Activated T-cell treated with anti-CD3 and anti-CD28 coated beads, Interleukin-2, amount 50 U/mL, for 4 hours (primary cell): ENCODE measurements around the gene ADAMTS14. TPM values are rescaled to one million over a fixed set of nuclear protein-coding genes. Genes with fewer than 3 reads are reported as not detected.

Source experiments
- ATAC-seq, 2 donors: fragments of 200-7000 bp; cut with Tn5 transposase; one replicate each; pipeline ENCODE4 v1.10.0; 2021
- DNase-seq: peaks from one replicate; pipeline ENCODE4 v3.0.0-alpha.2; 2020
- H3K27me3 Mint-ChIP-seq: one replicate; pipeline ENCODE4 v1.8.0; 2021; ENCODE audit warnings: low read depth, mixed read lengths
- H3K36me3 Mint-ChIP-seq: one replicate; pipeline ENCODE4 v1.8.0; 2022; ENCODE audit warnings: mixed read lengths; ENCODE audit not compliant: insufficient read depth
- H3K4me1 Mint-ChIP-seq: one replicate; pipeline ENCODE4 v1.8.0; 2021; ENCODE audit warnings: low read depth, mixed read lengths
- H3K4me3 Mint-ChIP-seq: one replicate; pipeline ENCODE4 v1.8.0; 2021; ENCODE audit warnings: mild to moderate bottlenecking, moderate library complexity, mixed read lengths
- H3K9me3 Mint-ChIP-seq: one replicate; pipeline ENCODE4 v1.8.0; 2021; ENCODE audit warnings: mixed read lengths
- total RNA-seq, 3 donors: library from RNA; stranded (reverse); gene quantifications; one replicate each; pipeline ENCODE4 v1.2.1, GENCODE V29; 2021

Gene ADAMTS14
- total RNA-seq, 3 donors from 2014 or later: 0.08 to 0.15 (median 0.14) TPM

- peaks cover 9% of the 10 kb centered on the region for H3K27me3 Mint-ChIP-seq
- H3K9me3 Mint-ChIP-seq: no peaks in the 10 kb centered on the region
- H3K36me3 Mint-ChIP-seq: no peaks in the 10 kb centered on the region
- DNase-seq (no peak), ATAC-seq (no peak)
- no peak overlapping the region for H3K4me3 Mint-ChIP-seq
- H3K4me1 Mint-ChIP-seq: no peaks in the 10 kb centered on the region
Measured at GRCh38 chr10:70807556-70807955, 135.2 kb downstream of the ADAMTS14 start.

GRCh38 chr10:70809011-70809611 lies 136.8 kb downstream of the ADAMTS14 start:
- Mint-ChIP-seq H3K36me3 (no peaks in the 10 kb centered on the region), H3K4me1 (peaks cover under 1% of the 10 kb centered on the region), H3K27me3 (peaks cover 5% of the 10 kb centered on the region), H3K4me3 (no peak overlapping the region), H3K9me3 (no peaks in the 10 kb centered on the region)
- ATAC-seq (no peak), DNase-seq (no peak)

GRCh38 chr10:70809726-70810125 lies 137.4 kb downstream of the ADAMTS14 start:
- ATAC-seq: no peak
- no peak for DNase-seq
- Mint-ChIP-seq H3K4me1 (peaks cover 7% of the 10 kb centered on the region), H3K36me3 (no peaks in the 10 kb centered on the region), H3K9me3 (no peaks in the 10 kb centered on the region), H3K4me3 (no peak overlapping the region), H3K27me3 (peaks cover 5% of the 10 kb centered on the region)

- H3K4me3 Mint-ChIP-seq: no peak overlapping the region
- no peaks in the 10 kb centered on the region for H3K9me3 Mint-ChIP-seq
- H3K36me3 Mint-ChIP-seq: no peaks in the 10 kb centered on the region
- H3K27me3 Mint-ChIP-seq: peaks cover 5% of the 10 kb centered on the region
- no peak for DNase-seq
- no peak for ATAC-seq
- H3K4me1 Mint-ChIP-seq: peaks cover 14% of the 10 kb centered on the region
Measured at GRCh38 chr10:70810967-70811366, 138.7 kb downstream of the ADAMTS14 start.

- ATAC-seq (no peak), DNase-seq (no peak)
- peaks cover 2% of the 10 kb centered on the region for H3K36me3 Mint-ChIP-seq
- no peaks in the 10 kb centered on the region for H3K9me3 Mint-ChIP-seq
- peaks cover 19% of the 10 kb centered on the region for H3K4me1 Mint-ChIP-seq
- peaks cover 2% of the 10 kb centered on the region for H3K27me3 Mint-ChIP-seq
- no peak overlapping the region for H3K4me3 Mint-ChIP-seq
Measured at GRCh38 chr10:70811881-70812280, 139.6 kb downstream of the ADAMTS14 start.

Other genes starting within 250 kb of the ADAMTS14 start
- not detected for gene NODAL, start 230.8 kb upstream of the ADAMTS14 start, total RNA-seq
- gene PALD1, start 193.7 kb upstream of the ADAMTS14 start, total RNA-seq: 1 to 10 TPM in 2 of 3 donors, under 1 TPM in 1; 0.90 to 2.6 (median 1.3) TPM
- 10 to 100 TPM; 15.7 to 57.6 (median 36.6) TPM for gene PRF1, start 69.8 kb upstream of the ADAMTS14 start, total RNA-seq
- not detected for gene TBATA, start 112.9 kb downstream of the ADAMTS14 start, total RNA-seq
- 10 to 100 TPM; 71.3 to 98.9 (median 90.5) TPM for gene SGPL1, start 143.4 kb downstream of the ADAMTS14 start, total RNA-seq
- 10 to 100 TPM; 27.9 to 30.9 (median 28.8) TPM for gene PCBD1, start 216.1 kb downstream of the ADAMTS14 start, total RNA-seq